GM12878 (cell line): ENCODE data around the gene USP4. TPM values are rescaled to one million over a fixed set of nuclear protein-coding genes. Genes with fewer than 3 reads are reported as not detected.

Experiments used
- ATAC-seq: fragments of 200-7000 bp; cut with Tn5 transposase; 3 replicates; pipeline ENCODE4 v1.9.1; 2020; ENCODE audit warnings: mild to moderate bottlenecking, moderate library complexity
- BruUV-seq: library from RNA; stranded (reverse); fragments of 400-500 nt; replicated peaks from 2 replicates; lab custom pipeline; 2021; lab: Mats Ljungman, UMichigan
- CTCF ChIA-PET: fragments of 300-600 bp; sonication (Branson Sonifier 250); formaldehyde crosslinking; extraction: SDS; loops from one replicate; lab custom pipeline; 2021; ENCODE audit warnings: inconsistent platforms; lab: Yijun Ruan, JAX
- POLR2A ChIA-PET: fragments of 350-600 bp; formaldehyde crosslinking; extraction: SDS; loops from one replicate; lab custom pipeline; 2021; ENCODE audit warnings: inconsistent platforms; lab: Charles Lee
- RAD21 ChIA-PET: fragments of 300-600 bp; sonication (Branson Sonifier 250); formaldehyde crosslinking; loops from one replicate; lab custom pipeline; 2023; ENCODE audit warnings: antibody characterized with exemption; ENCODE audit not compliant: unreplicated experiment; lab: Charles Lee
- SMC1A ChIA-PET: fragments of 300-600 bp; sonication (Branson Sonifier 250); formaldehyde crosslinking; loops from one replicate; lab custom pipeline; 2023; ENCODE audit not compliant: unreplicated experiment, uncharacterized antibody; lab: Charles Lee
- DNase-seq: peaks from one replicate; pipeline ENCODE4 v3.0.0-alpha.2; 2011; ENCODE audit warnings: low read depth, low spot score
- FAIRE-seq: peaks from 3 replicates; lab custom pipeline; 2011; peaks lifted over from hg19 to GRCh38; lab: Jason Lieb, UNC
- H2AFZ ChIP-seq: 2 replicates; pipeline ENCODE4 v1.6.0; 2011; ENCODE audit warnings: low read depth, low read length, control low read depth; ENCODE audit not compliant: control insufficient read depth
- H3K27ac ChIP-seq: 2 replicates; pipeline ENCODE4 v1.5.1; 2011; ENCODE audit warnings: control low read depth; ENCODE audit not compliant: control insufficient read depth, insufficient read depth
- H3K27me3 ChIP-seq, 2 experiments: replicated peaks in 1 of 2; 2 replicates each; pipeline versions ENCODE4 v1.6.0 to v1.6.1; 2011; ENCODE audit warnings: low read length in 1 of 2; ENCODE audit not compliant: control insufficient read depth in 2 of 2, insufficient read depth in 2 of 2
- H3K36me3 ChIP-seq, 2 experiments: 2 replicates each; pipeline ENCODE4 v1.5.1; 2011; ENCODE audit warnings: low read length in 1 of 2; ENCODE audit not compliant: control insufficient read depth in 2 of 2, insufficient read depth in 2 of 2
- H3K4me1 ChIP-seq: 2 replicates; pipeline ENCODE4 v1.6.1; 2011; ENCODE audit warnings: mild to moderate bottlenecking, low read length, moderate library complexity, mixed read lengths; ENCODE audit not compliant: control insufficient read depth, insufficient read depth
- H3K4me2 ChIP-seq: 2 replicates; pipeline ENCODE4 v1.6.0; 2011; ENCODE audit warnings: control low read depth; ENCODE audit not compliant: control insufficient read depth, insufficient read depth
- H3K4me3 ChIP-seq: fragments of 200-600 bp; sonication (generic); 2 replicates; pipeline ENCODE4 v1.5.1; 2016
- H3K79me2 ChIP-seq: 2 replicates; pipeline ENCODE4 v1.6.0; 2011; ENCODE audit warnings: low read length; ENCODE audit not compliant: control insufficient read depth, insufficient read depth
- H3K9ac ChIP-seq: 2 replicates; pipeline ENCODE4 v1.8.0; 2011; ENCODE audit warnings: low read length, control low read depth, mixed read lengths; ENCODE audit not compliant: control insufficient read depth, insufficient read depth
- H3K9me3 ChIP-seq: replicated peaks from 3 replicates; pipeline ENCODE4 v1.5.1; 2011; ENCODE audit warnings: mild to moderate bottlenecking, low read length; ENCODE audit not compliant: control insufficient read depth, insufficient read depth
- H4K20me1 ChIP-seq: 2 replicates; pipeline ENCODE4 v1.6.0; 2011; ENCODE audit not compliant: control insufficient read depth, insufficient read depth
- BCL11A ChIP-seq: IDR thresholded peaks from 2 replicates; pipeline ENCODE4 v1.6.1; 2011; ENCODE audit warnings: low read depth, low read length
- JUNB ChIP-seq: IDR thresholded peaks from 2 replicates; pipeline ENCODE4 v1.6.1; 2016; ENCODE audit warnings: antibody characterized with exemption, mild to moderate bottlenecking
- KLF5 ChIP-seq: fragments of 450-650 bp; IDR thresholded peaks from 2 replicates; pipeline ENCODE4 v1.6.1; 2014; ENCODE audit warnings: mild to moderate bottlenecking; ENCODE audit not compliant: partially characterized antibody
- MEF2A ChIP-seq: IDR thresholded peaks from 2 replicates; pipeline ENCODE4 v1.6.1; 2011; ENCODE audit warnings: low read depth, mild to moderate bottlenecking, low read length, moderate library complexity; ENCODE audit not compliant: insufficient read depth
- NFXL1 ChIP-seq: fragments of 450-650 bp; IDR thresholded peaks from 2 replicates; pipeline ENCODE4 v1.6.1; 2017; ENCODE audit warnings: antibody characterized with exemption, mild to moderate bottlenecking, borderline replicate concordance
- NR2F1 ChIP-seq: fragments of 450-650 bp; conservative IDR thresholded peaks from 2 replicates; pipeline ENCODE4 v1.6.1; 2017; ENCODE audit warnings: mild to moderate bottlenecking
- PAX8 ChIP-seq: fragments of 450-650 bp; IDR thresholded peaks from 2 replicates; pipeline ENCODE4 v1.6.1; 2017; ENCODE audit warnings: mild to moderate bottlenecking, moderate library complexity
- SIX5 ChIP-seq: IDR thresholded peaks from 2 replicates; pipeline ENCODE4 v1.6.1; 2011; ENCODE audit warnings: mild to moderate bottlenecking, low read depth, low read length, moderate library complexity; ENCODE audit not compliant: severe bottlenecking
- SMC3 ChIP-seq: IDR thresholded peaks from 2 replicates; pipeline ENCODE4 v1.6.1; 2011; ENCODE audit warnings: low read length, improper control_type of control experiment, borderline replicate concordance
- SUZ12 ChIP-seq: fragments of 200-600 bp; sonication (generic); IDR thresholded peaks from one replicate; pipeline ENCODE4 v1.6.1; 2018; ENCODE audit warnings: antibody characterized with exemption, mild to moderate bottlenecking; ENCODE audit not compliant: unreplicated experiment
- TCF7 ChIP-seq: IDR thresholded peaks from 2 replicates; pipeline ENCODE4 v1.6.1; 2014; ENCODE audit warnings: antibody characterized with exemption, borderline replicate concordance
- ZNF24 ChIP-seq: fragments of 450-650 bp; IDR thresholded peaks from 2 replicates; pipeline ENCODE4 v1.6.1; 2017; ENCODE audit warnings: antibody characterized with exemption, mild to moderate bottlenecking
- ZNF384 ChIP-seq: IDR thresholded peaks from 2 replicates; pipeline ENCODE4 v1.6.1; 2012; ENCODE audit warnings: low read depth, mild to moderate bottlenecking, low read length, improper control_type of control experiment, borderline replicate concordance
- WGBS: methylation state at CpG from one replicate; pipeline ENCODE4 v1.1.6; 2016; ENCODE audit warnings: low lambda C conversion rate; ENCODE audit not compliant: insufficient replicate concordance, insufficient coverage; ENCODE audit errors: missing lambda C conversion rate; 5-methylcytosine and 5-hydroxymethylcytosine counted together
- in situ Hi-C: fragments of 300-500 bp; cut with MboI; formaldehyde crosslinking; loops from 9 replicates; pipeline ENCODE4 v1.14.3; 2018; ENCODE audit warnings: mixed read lengths
- intact Hi-C: fragments of 100-400 bp; cut with micrococcal nuclease; formaldehyde crosslinking; loops from one replicate; pipeline ENCODE4 v1.14.2; 2022; ENCODE audit not compliant: unreplicated experiment
- polyA plus RNA-seq, 11 experiments: library from polyadenylated mRNA; depleted of rRNA in 4 of 11; unstranded in 6 of 11; stranded (reverse) in 5 of 11; fragments of >200 nt; fragmentation: Nextera tagmentation in 4 of 11; fragmentation: Illumina TruSeq in 1 of 11; extraction: Ambion mirVana in 4 of 11; extraction: Trizol in 1 of 11; gene quantifications; 1 replicate in 1 of 11; 2 replicates in 10 of 11; pipeline versions ENCODE4 v1.2.1 to v1.2.3, GENCODE V29; 2011 to 2016; ENCODE audit warnings: inconsistent platforms in 2 of 11, missing spikeins in 2 of 11, low read depth in 1 of 11
- total RNA-seq, 4 experiments: library from RNA; depleted of rRNA in 3 of 4; stranded (reverse); fragments of >200 nt in 3 of 4; fragmentation: Illumina TruSeq in 1 of 4; extraction: Trizol in 1 of 4; gene quantifications; 2 replicates each; pipeline versions ENCODE4 v1.2.1 to v1.2.3, GENCODE V29; 2013 to 2021
- TF ChIP-seq, protein P1 (sequence below), 3 experiments: IDR thresholded peaks in 2 of 3; conservative IDR thresholded peaks in 1 of 3; 2 replicates each; pipeline ENCODE4 v1.5.1; 2011; ENCODE audit warnings: low read depth in 3 of 3, low read length in 3 of 3, mild to moderate bottlenecking in 3 of 3, control low read depth in 2 of 3, moderate library complexity in 2 of 3, inconsistent platforms in 1 of 3, mixed read lengths in 1 of 3; ENCODE audit not compliant: control insufficient read depth in 2 of 3, insufficient read depth in 1 of 3; ENCODE audit errors: extremely low read depth in 1 of 3
- TF ChIP-seq, protein P2 (sequence below): IDR thresholded peaks from 2 replicates; pipeline ENCODE4 v1.6.1; 2012; ENCODE audit warnings: low read depth, low read length, improper control_type of control experiment

The USP4 gene
- total and polyA plus RNA-seq, 10 of the 15 experiments (the other 5 are each of a cell fraction or from before 2014, with no cell fraction given) = 26.5 to 77.1 (median 66.0) TPM

DNA sequence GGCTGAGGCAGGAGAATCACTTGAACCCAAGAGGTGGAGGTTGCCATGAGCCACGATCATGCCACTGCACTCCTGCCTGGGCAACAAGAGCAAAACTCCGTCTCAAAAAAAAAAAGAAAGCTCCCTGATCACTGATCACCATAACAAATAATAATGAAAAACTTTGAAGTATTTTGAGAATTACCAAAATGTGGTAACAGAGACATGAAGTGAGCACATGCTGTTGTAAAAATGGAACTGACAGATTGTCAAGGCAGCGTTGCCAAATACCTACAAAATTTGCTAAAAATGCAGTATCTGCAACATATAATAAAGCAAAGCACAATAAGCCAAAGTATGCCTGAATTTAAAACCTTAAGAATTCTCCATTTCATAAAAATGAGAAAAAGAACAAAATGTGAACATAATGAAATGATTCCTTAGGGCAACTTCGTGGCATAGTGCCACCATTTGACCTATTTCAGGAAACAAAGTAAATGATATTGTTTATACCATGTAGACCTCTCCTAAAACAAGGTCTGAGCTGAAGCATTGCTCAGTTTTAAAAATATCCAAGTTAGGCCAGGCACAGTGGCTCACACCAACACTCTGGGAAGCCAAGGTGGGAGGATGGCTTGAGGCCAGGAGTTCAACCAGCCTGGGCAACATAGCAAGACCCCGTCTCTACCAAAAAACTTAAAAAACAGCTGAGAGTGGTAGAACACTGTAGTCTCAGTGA, 5.8 kb downstream of the USP4 start (continued):
- TF ChIP-seq, protein P1, sequence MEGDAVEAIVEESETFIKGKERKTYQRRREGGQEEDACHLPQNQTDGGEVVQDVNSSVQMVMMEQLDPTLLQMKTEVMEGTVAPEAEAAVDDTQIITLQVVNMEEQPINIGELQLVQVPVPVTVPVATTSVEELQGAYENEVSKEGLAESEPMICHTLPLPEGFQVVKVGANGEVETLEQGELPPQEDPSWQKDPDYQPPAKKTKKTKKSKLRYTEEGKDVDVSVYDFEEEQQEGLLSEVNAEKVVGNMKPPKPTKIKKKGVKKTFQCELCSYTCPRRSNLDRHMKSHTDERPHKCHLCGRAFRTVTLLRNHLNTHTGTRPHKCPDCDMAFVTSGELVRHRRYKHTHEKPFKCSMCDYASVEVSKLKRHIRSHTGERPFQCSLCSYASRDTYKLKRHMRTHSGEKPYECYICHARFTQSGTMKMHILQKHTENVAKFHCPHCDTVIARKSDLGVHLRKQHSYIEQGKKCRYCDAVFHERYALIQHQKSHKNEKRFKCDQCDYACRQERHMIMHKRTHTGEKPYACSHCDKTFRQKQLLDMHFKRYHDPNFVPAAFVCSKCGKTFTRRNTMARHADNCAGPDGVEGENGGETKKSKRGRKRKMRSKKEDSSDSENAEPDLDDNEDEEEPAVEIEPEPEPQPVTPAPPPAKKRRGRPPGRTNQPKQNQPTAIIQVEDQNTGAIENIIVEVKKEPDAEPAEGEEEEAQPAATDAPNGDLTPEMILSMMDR (IDR thresholded peaks at IDR 0.05 in 2 of 3, conservative IDR thresholded peaks at IDR 0.05 in 1 of 3; ENCODE audit: control insufficient read depth in 2 of 3, extremely low read depth in 1 of 3, insufficient read depth in 1 of 3, low read depth in 3 of 3, low read length in 3 of 3) = no peak
- TF ChIP-seq SMC3 (no peak), MEF2A (no peak), JUNB (no peak), SUZ12 (no peak), TCF7 (no peak), ZNF24 (no peak), ZNF384 (no peak), KLF5 (no peak)
- TF ChIP-seq, all 136 proteins: peak for 0

DNA sequence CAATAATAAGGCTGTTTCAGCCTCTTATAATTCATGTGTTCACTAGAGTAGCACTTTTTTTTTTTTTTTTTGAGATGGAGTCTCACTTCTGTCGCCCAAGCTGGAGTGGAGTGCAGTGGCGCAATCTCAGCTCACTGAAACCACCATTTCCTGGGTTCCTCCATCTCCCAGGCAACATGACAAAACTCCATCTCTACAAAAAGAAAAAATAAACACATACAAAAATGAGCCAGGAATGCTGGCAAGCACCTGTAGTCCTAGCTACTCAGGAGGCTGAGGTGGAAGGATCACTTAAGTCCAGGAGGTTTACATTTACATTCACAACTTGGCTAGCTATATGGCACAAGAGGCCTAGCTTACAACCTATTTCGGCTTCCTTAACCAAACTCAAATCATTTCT, 6.8 kb downstream of the USP4 start:
- Histone ChIP-seq H4K20me1 (no peaks in the 10 kb centered on the region), H3K4me1 (no peaks in the 10 kb centered on the region), H3K27ac (no peak overlapping the region), H2AFZ (no peak overlapping the region), H3K9me3 (no peaks in the 10 kb centered on the region), H3K36me3 (peaks cover 5 to 32% of the 10 kb centered on the region in 2 experiments), H3K4me2 (no peak overlapping the region), H3K9ac (no peak overlapping the region), H3K27me3 (no peaks in the 10 kb centered on the region), H3K79me2 (peaks cover 26% of the 10 kb centered on the region), H3K4me3 (no peak overlapping the region)
- in situ Hi-C loops = no loop called here
- intact Hi-C loops = no loop called here
- no peak for FAIRE-seq
- ChIA-PET POLR2A (interaction anchor here (0.5 to 0.9 kb wide), 3 partner anchors 76 to 340 kb away, joined by 3 to 7 read pairs (median 4); no protein-coding TSS in a partner anchor), SMC1A (interaction anchor here (0.6 to 1.5 kb wide), 3 partner anchors 8 to 116 kb away, joined by 3 to 5 read pairs (median 3); no protein-coding TSS in a partner anchor), CTCF (interaction anchor here (0.6 kb wide), 1 partner anchor 304 kb away, joined by 3 read pairs; no protein-coding TSS in a partner anchor), RAD21 (interaction anchor here (0.6 to 1.5 kb wide), 2 partner anchors 20 to 116 kb away, joined by 3 read pairs; no protein-coding TSS in a partner anchor)
- no TSS peak for BruUV-seq
- DNase-seq = no peak
- no peak for ATAC-seq
- WGBS = 95% methylated on average over 2 of the region's 3 CpGs
- no peak for TF ChIP-seq BCL11A
- no peak for TF ChIP-seq NFXL1
- TF ChIP-seq PAX8 = no peak
- TF ChIP-seq SIX5 = no peak
- no peak for TF ChIP-seq NR2F1
- TF ChIP-seq, protein P2, sequence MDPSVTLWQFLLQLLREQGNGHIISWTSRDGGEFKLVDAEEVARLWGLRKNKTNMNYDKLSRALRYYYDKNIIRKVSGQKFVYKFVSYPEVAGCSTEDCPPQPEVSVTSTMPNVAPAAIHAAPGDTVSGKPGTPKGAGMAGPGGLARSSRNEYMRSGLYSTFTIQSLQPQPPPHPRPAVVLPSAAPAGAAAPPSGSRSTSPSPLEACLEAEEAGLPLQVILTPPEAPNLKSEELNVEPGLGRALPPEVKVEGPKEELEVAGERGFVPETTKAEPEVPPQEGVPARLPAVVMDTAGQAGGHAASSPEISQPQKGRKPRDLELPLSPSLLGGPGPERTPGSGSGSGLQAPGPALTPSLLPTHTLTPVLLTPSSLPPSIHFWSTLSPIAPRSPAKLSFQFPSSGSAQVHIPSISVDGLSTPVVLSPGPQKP = no peak
